OCI-LY7 (cell line): Measurements from ENCODE around the gene CALY.

Experiments
- CTCF ChIP-seq: fragments of 200-600 bp; sonication (generic); conservative IDR thresholded peaks from 2 replicates; pipeline ENCODE4 v1.5.1; 2014; ENCODE audit warnings: mild to moderate bottlenecking, antibody characterized with exemption, low read length, moderate library complexity, mixed read lengths
- EZH2phosphoT487 ChIP-seq: fragments of 200-600 bp; sonication (generic); IDR thresholded peaks from 2 replicates; pipeline ENCODE4 v1.6.1; 2018; ENCODE audit warnings: low read depth, borderline replicate concordance, mild to moderate bottlenecking, mixed run types, antibody characterized with exemption, low read length, moderate library complexity, mixed read lengths

- TF ChIP-seq CTCF (no peak), EZH2phosphoT487 (no peak)
Measured at GRCh38 chr10:133334503-133335245, 2.0 kb downstream of the CALY start.
